D721Med (cell line): ENCODE data around the gene MARK2.
A peak's percentile ranks its signal among the peaks of the same experiment; 100 is the strongest.

ENCODE experiments used
- DNase-seq: peaks from one replicate; pipeline ENCODE4 v3.0.0; 2011; ENCODE audit warnings: low spot score; ENCODE audit not compliant: insufficient read length
- FAIRE-seq: peaks from 2 replicates; lab custom pipeline; 2011; peaks lifted over from hg19 to GRCh38; lab: Jason Lieb, UNC
- TF ChIP-seq, protein P1 (sequence below): IDR thresholded peaks from 2 replicates; pipeline ENCODE4 v1.5.1; 2012; ENCODE audit warnings: mild to moderate bottlenecking, control low read depth; ENCODE audit not compliant: insufficient read depth; ENCODE audit errors: missing control alignments

MARK2 gene

DNA sequence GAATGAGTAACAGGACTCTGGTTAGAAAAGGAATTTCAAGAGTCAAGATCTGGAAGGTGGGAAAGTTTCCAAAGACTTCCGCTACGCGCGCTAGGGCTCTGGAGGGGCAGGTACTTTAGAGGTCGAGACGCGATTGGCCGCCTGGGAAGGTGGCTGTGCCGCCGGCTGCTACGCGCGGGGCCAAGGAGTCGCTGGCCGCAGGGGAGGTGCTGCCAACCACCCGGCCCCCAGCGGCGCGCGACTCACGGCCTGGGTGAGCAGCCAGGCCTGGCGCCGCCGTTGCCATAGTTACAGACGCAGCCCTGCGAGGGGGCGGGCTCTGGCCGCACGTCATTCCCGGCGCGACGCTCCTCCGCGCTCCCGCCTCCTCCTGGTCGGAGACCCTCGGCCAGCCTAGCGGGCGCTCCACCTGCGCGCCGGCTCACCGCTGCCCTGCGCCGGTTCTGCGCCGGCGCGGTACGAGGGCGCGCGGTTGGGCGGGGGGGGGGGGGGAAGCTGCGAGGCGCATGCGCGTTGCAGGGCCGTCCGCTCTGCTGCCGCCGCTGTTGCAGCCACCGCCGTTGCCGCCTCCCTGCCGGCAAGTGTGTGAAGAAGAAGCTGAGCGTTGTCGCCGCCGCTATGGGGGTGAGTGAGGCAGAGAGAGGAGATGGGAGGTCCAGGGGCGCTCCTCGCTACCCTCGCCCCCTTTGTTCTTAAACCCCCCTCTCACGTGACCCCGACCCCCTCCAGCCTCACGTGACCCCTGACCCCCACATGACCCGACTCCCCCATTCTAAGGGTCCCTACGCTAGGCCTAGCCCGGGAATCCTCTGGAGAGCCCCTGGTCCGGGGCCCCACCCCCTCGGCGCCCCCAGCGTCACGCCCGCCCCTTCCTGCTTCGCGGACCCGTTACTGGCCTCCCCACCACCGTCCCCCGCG is 99.8 kb downstream of the MARK2 start, which contains the start of gene NAA40:
NAA40 (plus strand) TSS at position 524 of the 918 bp plus-strand sequence; CDS start at position 619, 95 bp downstream.
- TF ChIP-seq, protein P1, sequence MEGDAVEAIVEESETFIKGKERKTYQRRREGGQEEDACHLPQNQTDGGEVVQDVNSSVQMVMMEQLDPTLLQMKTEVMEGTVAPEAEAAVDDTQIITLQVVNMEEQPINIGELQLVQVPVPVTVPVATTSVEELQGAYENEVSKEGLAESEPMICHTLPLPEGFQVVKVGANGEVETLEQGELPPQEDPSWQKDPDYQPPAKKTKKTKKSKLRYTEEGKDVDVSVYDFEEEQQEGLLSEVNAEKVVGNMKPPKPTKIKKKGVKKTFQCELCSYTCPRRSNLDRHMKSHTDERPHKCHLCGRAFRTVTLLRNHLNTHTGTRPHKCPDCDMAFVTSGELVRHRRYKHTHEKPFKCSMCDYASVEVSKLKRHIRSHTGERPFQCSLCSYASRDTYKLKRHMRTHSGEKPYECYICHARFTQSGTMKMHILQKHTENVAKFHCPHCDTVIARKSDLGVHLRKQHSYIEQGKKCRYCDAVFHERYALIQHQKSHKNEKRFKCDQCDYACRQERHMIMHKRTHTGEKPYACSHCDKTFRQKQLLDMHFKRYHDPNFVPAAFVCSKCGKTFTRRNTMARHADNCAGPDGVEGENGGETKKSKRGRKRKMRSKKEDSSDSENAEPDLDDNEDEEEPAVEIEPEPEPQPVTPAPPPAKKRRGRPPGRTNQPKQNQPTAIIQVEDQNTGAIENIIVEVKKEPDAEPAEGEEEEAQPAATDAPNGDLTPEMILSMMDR = no peak
- DNase-seq (peak; percentile 84), FAIRE-seq (no peak)

DNA sequence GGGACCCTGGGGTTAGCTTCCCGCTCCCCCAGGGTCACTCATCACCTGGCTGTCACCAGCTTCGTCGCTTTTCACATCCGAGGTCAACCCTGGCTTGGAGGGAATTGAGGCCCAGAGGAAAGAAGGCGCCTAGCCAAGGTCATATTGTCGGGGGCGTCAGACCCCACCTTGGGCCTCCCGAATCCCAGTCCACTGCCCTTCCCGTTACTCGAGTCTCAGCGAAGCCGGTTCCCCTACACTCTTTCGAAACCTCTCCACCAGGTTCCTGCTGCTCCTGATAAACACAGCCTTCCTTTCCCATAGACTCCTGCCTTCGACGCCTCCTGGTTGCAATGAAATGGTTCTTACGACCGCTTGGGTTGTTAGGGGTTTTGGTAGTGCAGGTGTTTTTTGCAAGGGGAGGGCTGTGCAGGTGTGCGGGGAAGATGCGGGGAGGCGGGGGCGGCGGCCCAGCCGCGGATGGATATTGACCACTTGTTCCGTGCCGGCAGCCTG is 100.5 kb downstream of the MARK2 start:
- no peak for FAIRE-seq
- no peak for DNase-seq

DNA sequence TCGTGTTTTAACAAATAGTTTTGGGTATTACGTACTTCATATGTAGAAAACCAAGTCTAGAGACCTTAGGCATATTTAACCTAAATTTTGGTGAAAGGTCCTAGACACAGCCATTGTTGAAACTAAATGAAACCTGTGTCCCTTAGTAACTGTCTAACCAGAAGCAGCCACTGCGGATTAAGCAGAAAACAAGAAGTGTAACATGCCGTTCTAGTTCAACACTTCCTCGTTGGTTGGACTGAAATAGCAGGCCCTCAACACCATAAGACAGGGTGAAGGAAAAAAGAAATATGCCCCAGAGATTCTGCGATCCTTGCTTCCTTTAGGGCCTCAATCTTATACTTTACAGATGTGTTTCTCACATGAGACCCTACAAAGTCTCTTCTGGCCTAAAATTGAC is 101.9 kb downstream of the MARK2 start:
- FAIRE-seq (no peak), DNase-seq (no peak)
- TF ChIP-seq, protein P1 = no peak

More for the DNA sequence above, 100.5 kb downstream of the MARK2 start:
- TF ChIP-seq, protein P1 = no peak

DNA sequence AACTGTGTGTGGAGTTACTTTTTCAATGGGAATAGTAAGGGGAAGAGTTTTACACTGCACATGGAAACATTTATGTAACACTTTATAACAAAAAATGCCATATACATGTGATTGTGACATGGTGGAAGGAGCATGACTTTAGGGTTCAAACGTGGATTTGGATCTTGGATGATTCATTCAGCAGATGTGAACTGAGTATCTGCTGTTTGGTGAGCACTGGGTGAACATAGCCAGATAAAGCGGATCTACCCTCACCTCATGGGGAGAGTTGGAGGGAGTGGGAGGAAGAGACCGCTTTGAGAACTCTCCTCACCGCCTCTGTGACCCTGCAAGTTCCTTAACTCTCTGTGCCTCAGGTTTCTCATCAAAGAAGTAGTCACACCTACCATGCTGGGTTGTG is 103.0 kb downstream of the MARK2 start:
- DNase-seq = no peak
- TF ChIP-seq, protein P1 = no peak
- FAIRE-seq = no peak

DNA sequence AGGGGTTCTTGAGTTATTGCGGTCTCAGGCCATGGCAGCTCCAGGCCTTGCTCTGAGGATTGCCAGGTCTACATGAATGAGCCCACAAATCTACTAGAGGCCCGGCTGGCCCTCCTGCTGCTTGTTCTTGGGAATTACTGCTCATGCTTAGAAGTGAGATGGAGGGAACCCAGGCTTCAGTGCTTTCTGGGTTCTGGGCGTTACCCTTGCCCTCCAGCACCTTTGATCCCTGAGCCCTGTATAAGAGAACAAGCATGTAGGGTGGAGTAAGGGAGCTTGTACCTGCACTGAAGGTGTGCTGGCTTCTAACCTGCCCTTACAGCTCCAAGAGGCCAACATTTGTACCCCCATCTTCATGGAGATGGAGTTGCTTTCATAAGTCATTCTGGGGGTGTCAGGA is 103.9 kb downstream of the MARK2 start:
- TF ChIP-seq, protein P1 = no peak
- FAIRE-seq (no peak), DNase-seq (no peak)

DNA sequence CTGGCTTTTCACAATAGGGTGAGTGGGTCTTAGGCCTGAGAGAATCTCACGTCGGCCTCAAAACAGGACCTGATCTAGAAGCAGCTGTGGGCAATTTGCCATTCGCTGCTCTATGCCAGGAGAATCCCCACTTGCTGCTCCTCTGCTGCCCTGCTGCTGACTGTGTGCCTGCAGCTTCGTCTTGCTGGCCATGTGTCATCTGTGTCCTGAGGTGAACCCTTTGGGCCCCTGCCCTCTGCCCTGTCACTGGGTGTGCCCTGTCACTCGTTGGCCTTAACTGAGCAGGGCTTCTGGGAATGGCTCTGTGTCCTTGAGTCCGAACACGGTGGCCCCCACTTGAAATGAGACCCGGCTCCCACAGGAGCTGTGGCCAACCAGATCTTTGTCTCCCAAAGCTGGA is 106.1 kb downstream of the MARK2 start:
- TF ChIP-seq, protein P1 = no peak
- DNase-seq (no peak), FAIRE-seq (no peak)

DNA sequence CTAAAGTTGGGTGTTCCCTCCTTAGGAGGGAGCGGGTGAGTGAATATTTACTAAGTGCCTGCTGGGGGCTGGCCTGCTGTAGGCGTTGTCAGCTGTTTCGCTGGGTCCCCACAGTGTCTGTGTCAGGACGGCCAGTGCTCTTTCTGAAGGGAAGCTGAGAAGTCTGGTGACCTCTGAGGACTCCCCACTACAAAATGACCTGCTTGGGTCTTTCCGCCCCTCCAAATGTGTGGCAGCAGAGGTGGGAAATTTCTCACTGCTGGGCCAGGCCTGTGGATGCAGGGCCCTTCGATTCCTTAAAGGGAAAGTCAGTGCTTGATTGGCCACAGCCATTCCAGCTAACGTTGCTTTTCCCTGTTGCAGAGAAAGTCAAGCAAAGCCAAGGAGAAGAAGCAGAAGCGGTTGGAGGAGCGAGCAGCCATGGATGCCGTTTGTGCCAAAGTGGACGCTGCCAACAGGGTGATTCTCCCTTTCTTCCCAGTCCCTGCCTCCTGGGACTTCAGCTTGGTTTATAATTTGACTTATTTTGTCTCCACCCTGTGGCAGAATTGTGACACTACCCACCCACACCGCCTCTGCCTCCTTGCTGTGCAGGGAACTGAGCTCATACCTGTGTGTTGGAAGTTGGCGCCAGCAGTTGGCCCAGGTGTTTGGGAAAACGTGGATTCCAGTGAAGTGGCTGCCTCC is 106.7 kb downstream of the MARK2 start:
- TF ChIP-seq, protein P1 = peak; percentile 84
- FAIRE-seq (no peak), DNase-seq (peak; percentile 77)
